GM20000 (cell line): ENCODE results near the gene KDM3B.

ENCODE experiments used
- DNase-seq: peaks from one replicate; pipeline ENCODE4 v3.0.0; 2012; ENCODE audit warnings: low spot score
- CTCF ChIP-seq: IDR thresholded peaks from 2 replicates; pipeline ENCODE4 v1.5.1; 2012; ENCODE audit warnings: mild to moderate bottlenecking, control low read depth; ENCODE audit errors: extremely low read depth, missing control alignments

KDM3B gene

GRCh38 chr5:138360941-138361452, 8.5 kb downstream of the KDM3B start:
- TF ChIP-seq CTCF = no peak
- DNase-seq = no peak

GRCh38 chr5:138364576-138364975, 12.1 kb downstream of the KDM3B start:
- no peak for DNase-seq
- TF ChIP-seq CTCF = no peak

- DNase-seq = no peak
- TF ChIP-seq CTCF = no peak
Measured at GRCh38 chr5:138366632-138367382, 14.3 kb downstream of the KDM3B start.

- no peak for TF ChIP-seq CTCF
- DNase-seq = no peak
Measured at GRCh38 chr5:138369261-138369660, 16.8 kb downstream of the KDM3B start.

- DNase-seq = no peak
- no peak for TF ChIP-seq CTCF
Measured at GRCh38 chr5:138369706-138370105, 17.2 kb downstream of the KDM3B start.

- no peak for TF ChIP-seq CTCF
- no peak for DNase-seq
Measured at GRCh38 chr5:138370537-138370936, 18.1 kb downstream of the KDM3B start.

GRCh38 chr5:138371454-138371853, 19.0 kb downstream of the KDM3B start:
- no peak for DNase-seq
- no peak for TF ChIP-seq CTCF
